ENCODE results near the gene EFNA4.
A peak's percentile ranks its signal among the peaks of the same experiment; 100 is the strongest.

GRCh38 chr1:155093911-155094621 is 30.5 kb downstream of the EFNA4 start:
- TF ChIP-seq CTCF (IDR thresholded peaks at IDR 0.05) (peak; percentile 75), TCF7L2 (IDR thresholded peaks at IDR 0.05; ENCODE audit: low read depth, low read length) (no peak)
